HL-60 (cell line): ENCODE data around the gene DAGLA.

Source experiments
- DNase-seq, 2 experiments: peaks; one replicate each; pipeline ENCODE4 v3.0.0-alpha.2; 2010 to 2020; ENCODE audit warnings: low read depth in 1 of 2, low spot score in 1 of 2
- H3K27ac ChIP-seq: fragments of 250-450 bp; sonication (Bioruptor Pico); replicated peaks from 2 replicates; pipeline ENCODE4 v1.5.1; 2020; ENCODE audit warnings: mild to moderate bottlenecking, moderate library complexity
- H3K27me3 ChIP-seq: fragments of 250-450 bp; sonication (Bioruptor Pico); 2 replicates; pipeline ENCODE4 v1.5.1; 2021; ENCODE audit warnings: mild to moderate bottlenecking, moderate library complexity; ENCODE audit not compliant: insufficient read depth, poor library complexity, severe bottlenecking
- H3K4me3 ChIP-seq: replicated peaks from 2 replicates; pipeline ENCODE4 v1.5.1; 2011; ENCODE audit warnings: mild to moderate bottlenecking, control low read depth, low read length; ENCODE audit not compliant: insufficient read depth
- GABPA ChIP-seq: IDR thresholded peaks from 2 replicates; pipeline ENCODE4 v1.6.1; 2012; ENCODE audit warnings: low read depth
- POLR2AphosphoS5 ChIP-seq: IDR thresholded peaks from 2 replicates; pipeline ENCODE4 v1.6.1; 2012; ENCODE audit warnings: low read depth
- SPI1 ChIP-seq: IDR thresholded peaks from 2 replicates; pipeline ENCODE4 v1.6.1; 2012; ENCODE audit warnings: low read depth, mild to moderate bottlenecking, borderline replicate concordance
- TF ChIP-seq, protein P1 (sequence below): IDR thresholded peaks from 2 replicates; pipeline ENCODE4 v1.6.1; 2012; ENCODE audit warnings: low read depth; ENCODE audit not compliant: insufficient replicate concordance
- TF ChIP-seq, protein P2 (sequence below): IDR thresholded peaks from one replicate; pipeline ENCODE4 v1.5.1; 2011; ENCODE audit warnings: low read length, control low read depth, inconsistent platforms; ENCODE audit not compliant: insufficient read depth

DAGLA gene

DNA sequence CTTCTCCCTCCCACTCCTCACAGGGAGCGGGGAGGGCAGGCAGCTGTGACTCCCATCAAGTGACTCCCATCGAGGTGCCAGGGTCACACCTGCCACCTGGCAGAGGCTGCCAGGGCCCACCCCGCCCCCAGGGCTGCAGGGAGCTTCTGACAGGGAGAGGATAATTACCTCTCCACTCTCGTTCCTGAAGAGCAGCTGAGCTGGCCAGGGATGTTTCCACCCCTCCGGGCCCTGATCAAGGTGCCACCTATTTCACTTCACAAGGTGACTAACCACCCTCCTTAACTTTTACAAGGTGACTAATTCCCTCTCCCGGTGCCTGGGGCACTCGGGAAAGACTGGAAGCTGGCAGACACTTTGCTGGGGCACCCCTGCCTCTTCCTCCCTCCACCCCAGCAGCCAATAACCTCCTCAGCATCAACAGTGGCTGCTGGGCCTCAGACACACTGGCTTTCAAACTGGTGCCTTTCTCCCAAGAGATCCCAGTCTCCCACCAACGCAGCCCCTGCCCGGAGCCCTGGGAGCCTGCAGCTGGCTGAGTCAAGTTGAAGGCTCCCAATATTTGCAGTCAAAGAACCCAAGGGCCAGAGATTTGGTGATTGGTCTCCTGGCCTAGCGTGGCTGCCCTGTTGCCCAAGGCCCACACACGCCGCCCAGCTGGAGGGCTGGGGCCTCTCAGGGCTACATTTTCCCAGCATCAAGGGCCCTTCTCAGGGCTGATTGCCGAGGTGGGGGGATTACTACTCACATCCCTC is 50.2 kb downstream of the DAGLA start:
- Histone ChIP-seq H3K4me3 (no peak overlapping the region), H3K27ac (no peak overlapping the region), H3K27me3 (no peaks in the 10 kb centered on the region)
- no peak for DNase-seq
- TF ChIP-seq, protein P1, sequence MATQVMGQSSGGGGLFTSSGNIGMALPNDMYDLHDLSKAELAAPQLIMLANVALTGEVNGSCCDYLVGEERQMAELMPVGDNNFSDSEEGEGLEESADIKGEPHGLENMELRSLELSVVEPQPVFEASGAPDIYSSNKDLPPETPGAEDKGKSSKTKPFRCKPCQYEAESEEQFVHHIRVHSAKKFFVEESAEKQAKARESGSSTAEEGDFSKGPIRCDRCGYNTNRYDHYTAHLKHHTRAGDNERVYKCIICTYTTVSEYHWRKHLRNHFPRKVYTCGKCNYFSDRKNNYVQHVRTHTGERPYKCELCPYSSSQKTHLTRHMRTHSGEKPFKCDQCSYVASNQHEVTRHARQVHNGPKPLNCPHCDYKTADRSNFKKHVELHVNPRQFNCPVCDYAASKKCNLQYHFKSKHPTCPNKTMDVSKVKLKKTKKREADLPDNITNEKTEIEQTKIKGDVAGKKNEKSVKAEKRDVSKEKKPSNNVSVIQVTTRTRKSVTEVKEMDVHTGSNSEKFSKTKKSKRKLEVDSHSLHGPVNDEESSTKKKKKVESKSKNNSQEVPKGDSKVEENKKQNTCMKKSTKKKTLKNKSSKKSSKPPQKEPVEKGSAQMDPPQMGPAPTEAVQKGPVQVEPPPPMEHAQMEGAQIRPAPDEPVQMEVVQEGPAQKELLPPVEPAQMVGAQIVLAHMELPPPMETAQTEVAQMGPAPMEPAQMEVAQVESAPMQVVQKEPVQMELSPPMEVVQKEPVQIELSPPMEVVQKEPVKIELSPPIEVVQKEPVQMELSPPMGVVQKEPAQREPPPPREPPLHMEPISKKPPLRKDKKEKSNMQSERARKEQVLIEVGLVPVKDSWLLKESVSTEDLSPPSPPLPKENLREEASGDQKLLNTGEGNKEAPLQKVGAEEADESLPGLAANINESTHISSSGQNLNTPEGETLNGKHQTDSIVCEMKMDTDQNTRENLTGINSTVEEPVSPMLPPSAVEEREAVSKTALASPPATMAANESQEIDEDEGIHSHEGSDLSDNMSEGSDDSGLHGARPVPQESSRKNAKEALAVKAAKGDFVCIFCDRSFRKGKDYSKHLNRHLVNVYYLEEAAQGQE = no peak
- TF ChIP-seq, protein P2, sequence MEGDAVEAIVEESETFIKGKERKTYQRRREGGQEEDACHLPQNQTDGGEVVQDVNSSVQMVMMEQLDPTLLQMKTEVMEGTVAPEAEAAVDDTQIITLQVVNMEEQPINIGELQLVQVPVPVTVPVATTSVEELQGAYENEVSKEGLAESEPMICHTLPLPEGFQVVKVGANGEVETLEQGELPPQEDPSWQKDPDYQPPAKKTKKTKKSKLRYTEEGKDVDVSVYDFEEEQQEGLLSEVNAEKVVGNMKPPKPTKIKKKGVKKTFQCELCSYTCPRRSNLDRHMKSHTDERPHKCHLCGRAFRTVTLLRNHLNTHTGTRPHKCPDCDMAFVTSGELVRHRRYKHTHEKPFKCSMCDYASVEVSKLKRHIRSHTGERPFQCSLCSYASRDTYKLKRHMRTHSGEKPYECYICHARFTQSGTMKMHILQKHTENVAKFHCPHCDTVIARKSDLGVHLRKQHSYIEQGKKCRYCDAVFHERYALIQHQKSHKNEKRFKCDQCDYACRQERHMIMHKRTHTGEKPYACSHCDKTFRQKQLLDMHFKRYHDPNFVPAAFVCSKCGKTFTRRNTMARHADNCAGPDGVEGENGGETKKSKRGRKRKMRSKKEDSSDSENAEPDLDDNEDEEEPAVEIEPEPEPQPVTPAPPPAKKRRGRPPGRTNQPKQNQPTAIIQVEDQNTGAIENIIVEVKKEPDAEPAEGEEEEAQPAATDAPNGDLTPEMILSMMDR = no peak
- TF ChIP-seq POLR2AphosphoS5 = no peak
- no peak for TF ChIP-seq GABPA
- no peak for TF ChIP-seq SPI1

DNA sequence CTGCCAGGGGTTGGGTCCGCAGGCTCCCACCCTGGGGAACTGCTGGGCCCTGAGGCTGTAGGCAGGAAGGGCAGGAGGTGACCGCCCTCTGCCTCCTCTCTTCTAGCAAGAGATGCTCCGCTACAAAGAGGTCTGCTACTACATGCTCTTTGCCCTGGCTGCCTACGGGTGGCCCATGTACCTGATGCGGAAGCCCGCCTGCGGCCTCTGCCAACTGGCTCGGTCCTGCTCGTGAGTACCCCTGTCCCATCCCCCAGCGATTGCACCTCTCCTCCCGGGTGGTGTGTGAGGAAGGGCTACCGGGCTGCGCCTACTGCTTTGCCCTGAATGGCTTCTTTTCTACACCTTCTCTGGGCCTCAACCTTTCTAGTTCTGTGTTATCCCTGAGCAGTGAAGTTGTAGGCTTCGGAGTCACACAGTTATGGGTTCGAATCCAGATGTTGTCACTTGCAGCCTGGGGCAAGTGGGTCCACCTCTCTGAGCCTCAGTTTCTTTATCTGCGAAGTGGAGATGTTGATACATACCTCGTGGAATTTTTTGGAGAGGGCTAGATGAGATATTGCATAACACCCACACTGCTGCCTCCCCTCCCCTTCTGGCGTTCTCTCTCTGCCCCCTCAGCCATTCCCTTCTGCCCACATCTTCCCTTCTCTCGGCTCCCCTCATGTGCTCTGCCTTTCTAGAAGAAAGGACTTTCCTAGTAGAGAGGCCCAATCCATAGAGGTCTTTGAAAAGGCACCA is 51.2 kb downstream of the DAGLA start:
- H3K27ac ChIP-seq = no peak overlapping the region
- no peaks in the 10 kb centered on the region for H3K27me3 ChIP-seq
- TF ChIP-seq POLR2AphosphoS5 (no peak), GABPA (no peak), SPI1 (no peak)
- TF ChIP-seq, protein P1 = no peak
- TF ChIP-seq, protein P2 = no peak
- no peak overlapping the region for H3K4me3 ChIP-seq
- no peak for DNase-seq

DNA sequence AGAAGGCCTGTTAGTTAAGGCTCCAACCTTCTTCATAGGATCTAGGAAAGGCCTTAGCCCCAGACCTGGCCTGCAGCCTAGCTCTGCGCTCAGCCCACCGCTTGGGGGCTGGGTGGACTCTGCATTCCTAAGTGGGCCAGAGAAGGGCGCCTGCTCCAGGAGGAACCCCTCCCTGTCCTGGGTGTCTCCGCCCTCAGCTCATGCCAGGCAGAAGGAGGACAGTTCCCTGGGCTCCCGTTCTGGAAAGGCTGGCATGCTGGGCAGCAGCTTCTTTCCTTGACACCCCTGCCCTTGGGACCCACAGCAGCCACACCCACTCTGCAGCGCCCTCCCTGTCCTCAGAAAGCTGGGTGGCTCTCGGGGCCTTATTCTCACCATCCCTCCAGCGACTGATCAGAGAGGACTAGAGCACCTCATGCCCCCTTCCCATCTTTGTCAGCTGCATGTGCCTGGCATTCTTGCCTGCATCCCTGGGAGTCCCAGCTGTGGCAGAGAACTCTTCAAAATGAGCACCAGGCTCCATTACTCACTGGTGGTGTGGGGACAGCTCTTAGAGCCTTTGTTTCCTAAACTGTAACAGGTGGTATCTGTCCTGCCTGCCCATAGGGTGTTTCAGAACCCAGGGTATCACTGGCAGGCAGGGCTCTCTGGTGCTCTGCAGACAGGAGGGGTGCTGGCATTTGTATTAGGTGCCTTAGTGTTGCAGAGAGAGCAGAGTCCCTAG is 51.9 kb downstream of the DAGLA start:
- no peak for DNase-seq
- H3K4me3 ChIP-seq = no peak overlapping the region
- no peak overlapping the region for H3K27ac ChIP-seq
- no peaks in the 10 kb centered on the region for H3K27me3 ChIP-seq
- TF ChIP-seq, protein P2 = no peak
- TF ChIP-seq SPI1 (no peak), POLR2AphosphoS5 (no peak), GABPA (no peak)
- TF ChIP-seq, protein P1 = no peak
